IPS-18c (cell line): ENCODE results near the gene DDIT4.
"Not testable (repeated sequence)": the region's sequence is repeated elsewhere in the genome, so short reads cannot be mapped to it uniquely, and the experiment has no call there.

ENCODE experiments used
- H3K4me3 ChIP-seq: 2 replicates; pipeline ENCODE4 v1.7.0; 2013; ENCODE audit warnings: low read depth, mild to moderate bottlenecking, low read length, moderate library complexity; ENCODE audit not compliant: insufficient read depth
- H3K9me3 ChIP-seq: one replicate; pipeline ENCODE4 v1.6.1; 2013; ENCODE audit warnings: mild to moderate bottlenecking, low read length, moderate library complexity; ENCODE audit not compliant: control insufficient read depth, insufficient read depth

Gene DDIT4

GRCh38 chr10:72273410-72274212 is at the start of gene DDIT4:
Gene DDIT4 (plus strand): TSS chr10:72273924. CDS start chr10:72274217, 293 bp downstream.
- Histone ChIP-seq H3K4me3 (peak within 1 kb of the TSS; percentile 97), H3K9me3 (no peaks in the 10 kb centered on the region)

GRCh38 chr10:72224191-72224590 is 49.5 kb upstream of the DDIT4 start:
- not testable (repeated sequence) for H3K9me3 ChIP-seq, H3K4me3 ChIP-seq

GRCh38 chr10:72226418-72227027 is 47.2 kb upstream of the DDIT4 start:
- Histone ChIP-seq H3K4me3 (no peak overlapping the region), H3K9me3 (no peaks in the 10 kb centered on the region)

GRCh38 chr10:72227826-72228225 is 45.9 kb upstream of the DDIT4 start:
- Histone ChIP-seq H3K4me3 (no peak overlapping the region), H3K9me3 (no peaks in the 10 kb centered on the region)

GRCh38 chr10:72228318-72228751 is 45.4 kb upstream of the DDIT4 start:
- H3K9me3 ChIP-seq = no peaks in the 10 kb centered on the region
- no peak overlapping the region for H3K4me3 ChIP-seq

- no peak overlapping the region for H3K4me3 ChIP-seq
- H3K9me3 ChIP-seq = no peaks in the 10 kb centered on the region
Observed at GRCh38 chr10:72229261-72230251, 44.2 kb upstream of the DDIT4 start.

- no peak overlapping the region for H3K4me3 ChIP-seq
- H3K9me3 ChIP-seq = no peaks in the 10 kb centered on the region
Observed at GRCh38 chr10:72233621-72234020, 40.1 kb upstream of the DDIT4 start.

- Histone ChIP-seq H3K4me3 (no peak overlapping the region), H3K9me3 (no peaks in the 10 kb centered on the region)
Observed at GRCh38 chr10:72234560-72235095, 39.1 kb upstream of the DDIT4 start.

- no peak overlapping the region for H3K4me3 ChIP-seq
Observed at GRCh38 chr10:72235544-72236279, 38.0 kb upstream of the DDIT4 start.

GRCh38 chr10:72238392-72239175 is 35.1 kb upstream of the DDIT4 start:
- H3K4me3 ChIP-seq = no peak overlapping the region
- H3K9me3 ChIP-seq = peaks cover 2% of the 10 kb centered on the region

More at GRCh38 chr10:72235544-72236279, 38.0 kb upstream of the DDIT4 start:
- no peaks in the 10 kb centered on the region for H3K9me3 ChIP-seq

- H3K9me3 ChIP-seq = peaks cover 2% of the 10 kb centered on the region
- H3K4me3 ChIP-seq = no peak overlapping the region
Observed at GRCh38 chr10:72239409-72239808, 34.3 kb upstream of the DDIT4 start.

- Histone ChIP-seq H3K4me3 (no peak overlapping the region), H3K9me3 (peaks cover 2% of the 10 kb centered on the region)
Observed at GRCh38 chr10:72240371-72240770, 33.4 kb upstream of the DDIT4 start.

- Histone ChIP-seq H3K4me3 (no peak overlapping the region), H3K9me3 (peaks cover 2% of the 10 kb centered on the region)
Observed at GRCh38 chr10:72241691-72242252, 32.0 kb upstream of the DDIT4 start.

- no peak overlapping the region for H3K4me3 ChIP-seq
- H3K9me3 ChIP-seq = peaks cover 2% of the 10 kb centered on the region
Observed at GRCh38 chr10:72242675-72243074, 31.0 kb upstream of the DDIT4 start.

- Histone ChIP-seq H3K4me3 (no peak overlapping the region), H3K9me3 (peaks cover 2% of the 10 kb centered on the region)
Observed at GRCh38 chr10:72243822-72244437, 29.8 kb upstream of the DDIT4 start.
